Upper lobe of right lung (tissue), 1 donor: ENCODE measurements around the gene OR5V1. TPM values are rescaled to one million over a fixed set of nuclear protein-coding genes. Genes with fewer than 3 reads are reported as not detected.
"Not testable (repeated sequence)": the region's sequence is repeated elsewhere in the genome, so short reads cannot be mapped to it uniquely, and the experiment has no call there.

Experiments used
- ATAC-seq: fragments of 200-7000 bp; cut with Tn5 transposase; one replicate; pipeline ENCODE4 v1.9.1; 2020; ENCODE audit warnings: mild to moderate bottlenecking, moderate library complexity
- DNase-seq: peaks from one replicate; pipeline ENCODE4 v3.0.0-alpha.2; 2020
- H3K27ac ChIP-seq: fragments of 200-600 bp; one replicate; pipeline ENCODE4 v1.8.0; 2022
- H3K27me3 ChIP-seq: fragments of 200-600 bp; one replicate; pipeline ENCODE4 v1.8.0; 2022; ENCODE audit warnings: mild to moderate bottlenecking
- H3K36me3 ChIP-seq: fragments of 200-600 bp; one replicate; pipeline ENCODE4 v1.8.0; 2022
- H3K4me1 ChIP-seq: fragments of 200-600 bp; one replicate; pipeline ENCODE4 v1.8.0; 2022
- H3K4me3 ChIP-seq: fragments of 200-600 bp; one replicate; pipeline ENCODE4 v1.8.0; 2022; ENCODE audit warnings: mild to moderate bottlenecking
- H3K9me3 ChIP-seq: fragments of 200-600 bp; one replicate; pipeline ENCODE4 v1.8.0; 2022
- intact Hi-C: fragments of 100-400 bp; cut with DNase I; formaldehyde crosslinking; loops from one replicate; pipeline ENCODE4 v1.11.0; 2022
- total RNA-seq: library from RNA; stranded (reverse); fragmentation: NEBNext Ultra II Directional; extraction: Animal tissue kit (Norgen Biotek cat#: 25700); gene quantifications from one replicate; pipeline ENCODE4 v1.2.1, GENCODE V29; 2021
- TF ChIP-seq, protein P1 (sequence below): fragments of 200-600 bp; IDR thresholded peaks from one replicate; pipeline ENCODE4 v1.8.0; 2022; ENCODE audit warnings: antibody characterized with exemption
- donor health status: DM: no; HTN: yes; CAD: no; lungs with severe emphysema.

The OR5V1 gene
- total RNA-seq, 1 donor from 2014 or later, result not detected

DNA sequence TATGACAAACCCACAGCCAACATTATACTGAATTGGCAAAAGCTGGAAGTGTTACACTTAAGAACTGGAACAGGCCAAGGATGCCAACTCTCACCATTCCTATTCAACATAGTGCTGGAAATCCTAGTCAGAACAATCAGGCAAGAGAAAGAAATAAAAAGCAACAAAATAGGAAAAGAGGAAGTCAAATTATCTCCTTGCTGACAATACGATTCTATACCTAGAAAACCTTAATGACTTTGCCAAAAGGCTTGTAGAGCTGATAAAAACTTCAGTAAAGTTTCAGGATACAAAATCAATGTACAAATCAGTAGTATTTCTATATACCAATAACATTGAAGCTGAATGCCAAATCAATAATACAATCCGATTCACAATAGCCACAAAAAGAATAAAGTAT, 32.4 kb downstream of the OR5V1 start:
- Histone ChIP-seq H3K27me3 (no peaks in the 10 kb centered on the region), H3K27ac (no peak overlapping the region), H3K36me3 (no peaks in the 10 kb centered on the region), H3K4me3 (no peak overlapping the region), H3K4me1 (no peaks in the 10 kb centered on the region), H3K9me3 (no peaks in the 10 kb centered on the region)
- ATAC-seq (no peak), DNase-seq (no peak)
- TF ChIP-seq, protein P1, sequence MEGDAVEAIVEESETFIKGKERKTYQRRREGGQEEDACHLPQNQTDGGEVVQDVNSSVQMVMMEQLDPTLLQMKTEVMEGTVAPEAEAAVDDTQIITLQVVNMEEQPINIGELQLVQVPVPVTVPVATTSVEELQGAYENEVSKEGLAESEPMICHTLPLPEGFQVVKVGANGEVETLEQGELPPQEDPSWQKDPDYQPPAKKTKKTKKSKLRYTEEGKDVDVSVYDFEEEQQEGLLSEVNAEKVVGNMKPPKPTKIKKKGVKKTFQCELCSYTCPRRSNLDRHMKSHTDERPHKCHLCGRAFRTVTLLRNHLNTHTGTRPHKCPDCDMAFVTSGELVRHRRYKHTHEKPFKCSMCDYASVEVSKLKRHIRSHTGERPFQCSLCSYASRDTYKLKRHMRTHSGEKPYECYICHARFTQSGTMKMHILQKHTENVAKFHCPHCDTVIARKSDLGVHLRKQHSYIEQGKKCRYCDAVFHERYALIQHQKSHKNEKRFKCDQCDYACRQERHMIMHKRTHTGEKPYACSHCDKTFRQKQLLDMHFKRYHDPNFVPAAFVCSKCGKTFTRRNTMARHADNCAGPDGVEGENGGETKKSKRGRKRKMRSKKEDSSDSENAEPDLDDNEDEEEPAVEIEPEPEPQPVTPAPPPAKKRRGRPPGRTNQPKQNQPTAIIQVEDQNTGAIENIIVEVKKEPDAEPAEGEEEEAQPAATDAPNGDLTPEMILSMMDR, result no peak
- intact Hi-C loops, result no loop called here

DNA sequence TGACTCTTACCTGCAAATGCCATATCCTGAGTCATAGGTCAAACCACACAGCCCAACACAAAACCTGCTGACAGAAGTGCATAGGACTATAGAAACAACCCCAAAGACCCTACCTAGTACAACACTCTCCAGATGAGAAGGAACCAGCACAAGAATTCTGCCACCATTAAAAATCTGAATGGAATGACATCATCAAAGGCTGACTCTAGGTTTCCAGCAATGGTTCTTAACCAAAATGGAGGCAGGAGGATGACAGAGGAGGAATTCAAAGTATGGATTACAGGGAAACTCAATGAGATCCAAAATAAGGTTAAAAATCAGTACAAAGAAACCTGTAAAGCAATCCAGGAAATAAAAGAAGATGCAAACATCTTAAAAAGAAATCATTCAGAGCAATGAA, 36.0 kb downstream of the OR5V1 start:
- Histone ChIP-seq H3K27ac (no peak overlapping the region), H3K9me3 (no peaks in the 10 kb centered on the region), H3K4me3 (no peak overlapping the region), H3K36me3 (no peaks in the 10 kb centered on the region), H3K4me1 (no peaks in the 10 kb centered on the region), H3K27me3 (no peaks in the 10 kb centered on the region)
- TF ChIP-seq, protein P1, result no peak
- ATAC-seq (no peak), DNase-seq (no peak)
- intact Hi-C loops, result no loop called here

DNA sequence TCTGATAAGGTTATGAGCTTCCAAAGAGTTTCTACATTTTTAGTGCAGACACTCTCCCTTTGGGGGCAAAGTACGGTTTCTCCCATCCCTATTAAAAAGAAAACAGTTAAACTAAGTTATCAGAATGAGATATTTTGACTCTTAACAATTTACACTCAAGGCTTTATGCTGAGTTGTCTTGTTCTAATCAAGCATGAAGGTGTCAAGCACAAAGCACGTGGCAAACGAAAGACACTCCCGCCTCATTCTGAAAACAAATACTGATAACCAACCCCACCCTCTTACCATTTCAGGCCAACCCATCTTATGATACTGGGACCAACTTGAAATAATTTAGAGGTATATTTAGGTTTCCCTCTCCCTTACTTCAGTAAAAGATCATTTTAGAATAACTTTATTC, 42.9 kb downstream of the OR5V1 start:
- no peaks in the 10 kb centered on the region for H3K9me3 ChIP-seq
- H3K36me3 ChIP-seq, result no peaks in the 10 kb centered on the region
- no peak overlapping the region for H3K4me3 ChIP-seq
- TF ChIP-seq, protein P1, result no peak
- no peaks in the 10 kb centered on the region for H3K27me3 ChIP-seq
- DNase-seq (no peak), ATAC-seq (no peak)
- H3K27ac ChIP-seq, result no peak overlapping the region
- intact Hi-C loops, result no loop called here
- no peaks in the 10 kb centered on the region for H3K4me1 ChIP-seq

DNA sequence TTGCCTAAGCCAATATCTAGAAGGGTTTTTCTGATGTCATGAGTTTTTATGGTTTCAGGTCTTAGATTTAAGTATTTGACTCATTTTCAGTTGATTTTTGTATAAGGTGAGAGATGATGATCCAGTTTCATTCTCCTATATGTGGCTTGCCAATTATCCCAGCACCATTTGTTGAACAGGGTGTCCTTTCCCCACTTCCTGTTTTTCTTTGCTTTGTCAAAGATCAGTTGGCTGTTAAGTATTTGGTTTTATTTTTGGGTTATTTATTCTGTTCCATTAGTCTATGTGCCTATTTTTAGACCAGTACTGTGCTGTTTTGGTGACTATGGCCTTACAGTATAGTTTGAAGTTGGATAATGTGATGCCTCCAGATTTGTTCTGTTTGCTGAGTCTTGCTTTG, 45.3 kb downstream of the OR5V1 start:
- H3K36me3 ChIP-seq, intact Hi-C loops, H3K27me3 ChIP-seq, DNase-seq, ATAC-seq, H3K27ac ChIP-seq, H3K9me3 ChIP-seq, H3K4me3 ChIP-seq, H3K4me1 ChIP-seq: not testable (repeated sequence)

DNA sequence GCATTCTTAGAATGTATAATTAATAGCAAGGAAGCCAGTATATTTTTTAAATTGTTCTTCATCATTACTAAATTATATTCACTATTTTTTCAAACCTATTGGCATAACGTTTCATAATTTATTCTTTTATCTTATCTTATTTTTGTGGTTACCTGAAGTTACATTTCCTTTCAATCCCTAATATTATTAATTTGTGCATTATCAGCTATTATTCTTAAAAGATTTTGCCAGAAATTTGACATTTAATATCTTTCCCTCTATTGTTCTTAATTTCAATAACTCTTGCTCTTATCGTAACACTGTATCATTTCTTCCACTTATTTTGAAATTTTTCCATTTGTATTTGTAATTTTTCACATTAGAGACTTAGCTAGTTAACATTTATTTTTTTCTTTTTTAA, 48.7 kb downstream of the OR5V1 start:
- Histone ChIP-seq H3K27me3 (no peaks in the 10 kb centered on the region), H3K27ac (no peak overlapping the region), H3K4me3 (no peak overlapping the region), H3K4me1 (no peaks in the 10 kb centered on the region), H3K9me3 (no peaks in the 10 kb centered on the region), H3K36me3 (no peaks in the 10 kb centered on the region)
- intact Hi-C loops, result no loop called here
- DNase-seq (no peak), ATAC-seq (no peak)
- TF ChIP-seq, protein P1, result no peak

Other genes with a start within 250 kb of the OR5V1 start
- gene OR2J2, start 198.0 kb downstream of the OR5V1 start, total RNA-seq, result not detected
- not detected for gene OR14J1, start 67.2 kb downstream of the OR5V1 start, total RNA-seq
- not detected for gene OR12D3, start 6.4 kb upstream of the OR5V1 start, total RNA-seq
- gene OR12D2, start 26.8 kb upstream of the OR5V1 start, total RNA-seq, result not detected
- gene OR12D1, start 46.1 kb upstream of the OR5V1 start, total RNA-seq, result not detected
- not detected for gene OR10C1, start 70.4 kb upstream of the OR5V1 start, total RNA-seq
- not detected for gene OR11A1, start 88.2 kb upstream of the OR5V1 start, total RNA-seq
- gene OR2H1, start 88.3 kb upstream of the OR5V1 start, total RNA-seq, result not detected
- 0.64 TPM for gene MAS1L, start 119.1 kb upstream of the OR5V1 start, total RNA-seq
- 1.1 TPM for gene UBD, start 190.9 kb upstream of the OR5V1 start, total RNA-seq
- gene OR2H2, start 216.3 kb upstream of the OR5V1 start, total RNA-seq, result not detected